PFSK-1 (cell line): ENCODE measurements around the gene BCL11A.

Experiments
- FOXP2 ChIP-seq: optimal IDR thresholded peaks from 2 replicates; pipeline ENCODE3; 2011; ENCODE audit warnings: borderline replicate concordance, control low read depth, inconsistent platforms; ENCODE audit not compliant: insufficient read depth; ENCODE audit errors: extremely low read length, extremely low read depth
- POLR2AphosphoS5 ChIP-seq: IDR thresholded peaks from 2 replicates; pipeline ENCODE4 v1.6.1; 2012; ENCODE audit warnings: low read depth, mild to moderate bottlenecking, control low read depth, low read length, moderate library complexity
- SIN3A ChIP-seq: IDR thresholded peaks from 2 replicates; pipeline ENCODE4 v1.6.1; 2012; ENCODE audit warnings: mild to moderate bottlenecking, low read length, moderate library complexity, borderline replicate concordance; ENCODE audit not compliant: insufficient read depth
- TAF1 ChIP-seq: IDR thresholded peaks from 2 replicates; pipeline ENCODE4 v1.6.1; 2012; ENCODE audit warnings: low read length, control low read depth, borderline replicate concordance; ENCODE audit not compliant: insufficient read depth
- TF ChIP-seq, protein P1 (sequence below), 2 experiments: IDR thresholded peaks; 2 replicates each; pipeline versions ENCODE4 v1.6.1 to v1.8.0; 2011 to 2012; ENCODE audit warnings: low read depth in 2 of 2, low read length in 2 of 2, control low read depth in 1 of 2, inconsistent platforms in 1 of 2, mild to moderate bottlenecking in 1 of 2, moderate library complexity in 1 of 2; ENCODE audit not compliant: insufficient read depth in 1 of 2

DNA sequence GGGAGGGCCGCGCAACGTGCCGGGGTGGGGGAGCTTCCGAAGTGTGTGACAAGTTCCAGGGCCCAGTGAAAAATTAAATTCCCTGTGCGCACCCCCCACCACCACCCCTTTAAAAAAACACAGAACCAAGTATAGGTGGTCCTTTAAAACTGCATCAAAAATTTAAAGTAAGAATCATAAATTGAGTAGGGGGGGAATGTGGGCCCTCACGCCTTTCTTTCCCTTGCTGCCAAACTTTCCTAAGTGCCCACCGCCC, 2.5 kb downstream of the BCL11A start:
- TF ChIP-seq SIN3A (no peak), POLR2AphosphoS5 (no peak), TAF1 (no peak), FOXP2 (no peak)
- TF ChIP-seq, protein P1, sequence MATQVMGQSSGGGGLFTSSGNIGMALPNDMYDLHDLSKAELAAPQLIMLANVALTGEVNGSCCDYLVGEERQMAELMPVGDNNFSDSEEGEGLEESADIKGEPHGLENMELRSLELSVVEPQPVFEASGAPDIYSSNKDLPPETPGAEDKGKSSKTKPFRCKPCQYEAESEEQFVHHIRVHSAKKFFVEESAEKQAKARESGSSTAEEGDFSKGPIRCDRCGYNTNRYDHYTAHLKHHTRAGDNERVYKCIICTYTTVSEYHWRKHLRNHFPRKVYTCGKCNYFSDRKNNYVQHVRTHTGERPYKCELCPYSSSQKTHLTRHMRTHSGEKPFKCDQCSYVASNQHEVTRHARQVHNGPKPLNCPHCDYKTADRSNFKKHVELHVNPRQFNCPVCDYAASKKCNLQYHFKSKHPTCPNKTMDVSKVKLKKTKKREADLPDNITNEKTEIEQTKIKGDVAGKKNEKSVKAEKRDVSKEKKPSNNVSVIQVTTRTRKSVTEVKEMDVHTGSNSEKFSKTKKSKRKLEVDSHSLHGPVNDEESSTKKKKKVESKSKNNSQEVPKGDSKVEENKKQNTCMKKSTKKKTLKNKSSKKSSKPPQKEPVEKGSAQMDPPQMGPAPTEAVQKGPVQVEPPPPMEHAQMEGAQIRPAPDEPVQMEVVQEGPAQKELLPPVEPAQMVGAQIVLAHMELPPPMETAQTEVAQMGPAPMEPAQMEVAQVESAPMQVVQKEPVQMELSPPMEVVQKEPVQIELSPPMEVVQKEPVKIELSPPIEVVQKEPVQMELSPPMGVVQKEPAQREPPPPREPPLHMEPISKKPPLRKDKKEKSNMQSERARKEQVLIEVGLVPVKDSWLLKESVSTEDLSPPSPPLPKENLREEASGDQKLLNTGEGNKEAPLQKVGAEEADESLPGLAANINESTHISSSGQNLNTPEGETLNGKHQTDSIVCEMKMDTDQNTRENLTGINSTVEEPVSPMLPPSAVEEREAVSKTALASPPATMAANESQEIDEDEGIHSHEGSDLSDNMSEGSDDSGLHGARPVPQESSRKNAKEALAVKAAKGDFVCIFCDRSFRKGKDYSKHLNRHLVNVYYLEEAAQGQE (IDR thresholded peaks at IDR 0.05; ENCODE audit: insufficient read depth in 1 of 2, low read depth in 2 of 2, low read length in 2 of 2) = no peak
